Measurements from ENCODE around the gene EYS.

EYS gene

DNA sequence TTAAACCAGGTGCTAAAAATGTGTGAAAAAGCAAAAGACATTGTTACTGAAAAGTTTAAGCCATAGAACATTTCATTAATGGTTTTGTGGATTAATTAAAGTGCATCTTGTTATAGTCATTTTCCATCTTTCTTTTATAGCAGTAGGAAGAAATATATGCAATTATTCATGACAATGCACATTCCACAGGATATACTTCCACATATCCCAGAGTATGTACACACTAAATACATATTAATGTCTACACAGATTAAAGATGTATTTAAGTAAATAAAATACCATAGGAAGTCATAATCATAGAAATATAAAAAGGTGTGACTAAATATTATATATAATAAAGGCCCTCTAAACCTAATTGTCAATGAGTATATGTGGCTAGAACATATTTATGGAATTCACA, 1492.7 kb downstream of the EYS start:
- DNase-seq, result no peak

DNA sequence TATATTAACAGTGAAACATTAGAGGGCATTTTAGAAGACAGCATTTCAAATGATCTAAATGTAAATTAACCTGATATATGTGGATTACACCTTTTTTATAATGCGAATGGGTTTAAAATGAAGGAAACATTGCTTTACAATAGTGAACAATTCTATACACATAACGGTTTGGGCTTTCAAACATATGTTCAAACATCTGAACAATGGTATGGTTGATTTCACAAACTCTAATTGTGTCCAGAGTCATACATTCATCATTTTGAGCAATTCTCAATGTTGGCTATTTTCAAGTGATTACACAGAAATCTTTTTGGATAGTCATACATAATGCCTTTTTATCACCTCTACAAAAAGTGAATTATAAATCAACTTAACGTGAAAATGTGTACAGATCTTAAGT, 1493.3 kb downstream of the EYS start:
- DNase-seq, result no peak

DNA sequence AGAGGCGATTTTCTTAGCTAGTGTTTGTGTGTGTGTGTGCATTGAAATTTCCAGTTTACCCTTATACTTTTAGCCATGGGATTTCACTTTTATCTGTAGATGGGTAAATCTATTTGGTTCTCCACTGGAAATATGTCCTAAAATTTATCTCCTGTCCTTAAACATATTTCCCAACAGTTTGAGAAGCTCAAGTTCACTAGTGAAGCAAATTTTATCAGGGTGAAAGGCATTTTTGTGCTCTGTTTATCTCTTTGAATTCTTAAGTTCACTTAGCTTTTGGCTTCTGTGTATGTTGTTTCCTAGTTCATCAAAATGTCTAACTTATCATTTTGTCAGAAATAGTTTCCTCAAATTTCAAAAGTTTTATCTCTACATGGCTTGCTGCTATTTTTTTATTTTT, 1509.8 kb downstream of the EYS start:
- DNase-seq, result no peak

DNA sequence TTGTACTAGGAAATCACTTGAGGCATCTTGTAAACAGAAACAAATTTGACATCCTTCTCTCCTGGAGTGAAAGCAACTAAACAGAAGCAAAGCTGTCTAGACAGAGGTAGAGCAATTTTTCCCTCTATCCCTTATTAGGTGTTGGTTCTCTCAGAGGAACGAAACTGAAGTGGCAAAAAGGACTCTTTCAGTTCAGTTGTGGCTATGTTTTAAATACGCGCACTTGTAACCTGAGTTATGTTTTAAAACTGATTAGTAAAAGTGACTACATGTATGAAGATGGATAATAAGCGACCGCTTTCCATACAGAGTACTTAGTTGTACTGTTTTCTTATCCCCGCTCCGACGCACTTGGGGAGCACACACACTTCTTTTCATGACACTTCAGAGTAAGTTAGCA, 1520.4 kb downstream of the EYS start:
- no peak for DNase-seq

DNA sequence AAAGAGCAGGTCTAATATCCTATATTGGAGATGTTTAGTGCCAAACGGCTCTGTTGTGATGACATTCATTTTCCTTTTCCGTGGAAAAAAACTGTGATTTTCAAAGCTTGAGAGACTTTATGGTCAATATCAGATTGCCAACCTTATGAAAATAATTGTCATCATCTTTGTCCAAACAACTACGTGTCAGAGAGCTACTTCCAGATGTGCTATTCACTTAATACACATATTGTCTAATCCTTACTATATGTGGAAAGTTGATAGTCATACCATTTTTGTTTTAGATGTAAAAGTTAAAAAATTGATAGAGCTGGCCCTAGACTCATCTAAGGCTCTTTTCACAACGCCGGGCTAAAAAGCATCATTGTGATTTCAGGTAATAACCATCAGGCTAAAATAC, 1521.4 kb downstream of the EYS start:
- no peak for DNase-seq

DNA sequence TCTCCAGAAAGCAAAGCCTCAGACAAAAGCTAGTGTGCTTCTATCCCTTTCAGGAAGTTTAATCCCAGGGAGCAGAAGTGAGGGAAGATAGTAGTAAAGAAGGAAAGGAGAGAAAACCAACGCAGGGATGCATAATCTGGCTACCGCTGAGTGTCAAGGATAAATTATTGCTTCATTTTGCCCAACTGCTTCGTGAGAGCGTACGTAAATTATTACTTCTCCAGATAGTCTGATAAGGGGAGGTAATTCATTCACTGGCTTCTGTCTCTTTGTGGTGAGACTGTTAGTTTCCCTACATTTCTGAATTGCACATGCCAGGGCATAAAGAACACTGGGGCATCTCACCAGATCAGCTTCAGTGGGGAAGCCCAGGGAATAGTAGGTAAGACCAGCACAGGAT, 1531.7 kb downstream of the EYS start:
- DNase-seq, result no peak

DNA sequence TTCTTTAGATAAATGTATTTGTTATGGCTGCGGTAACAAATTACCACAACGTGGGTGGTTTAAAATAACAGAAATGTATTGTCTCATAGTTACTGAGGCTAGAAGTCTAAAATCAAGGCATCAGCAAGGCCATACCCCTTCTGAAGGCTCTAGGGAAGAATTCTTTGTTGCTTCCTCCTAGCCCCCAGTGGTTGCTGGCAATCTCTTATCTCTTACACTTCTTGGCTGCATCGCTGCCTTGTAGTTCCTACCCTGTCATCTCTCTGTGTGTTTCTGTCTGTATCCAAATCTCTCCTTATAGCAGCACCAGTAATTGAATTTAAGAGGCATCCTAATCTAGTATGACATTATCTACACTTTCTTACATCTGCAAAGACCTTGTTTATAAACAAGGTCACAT, 1536.7 kb downstream of the EYS start:
- DNase-seq, result no peak

DNA sequence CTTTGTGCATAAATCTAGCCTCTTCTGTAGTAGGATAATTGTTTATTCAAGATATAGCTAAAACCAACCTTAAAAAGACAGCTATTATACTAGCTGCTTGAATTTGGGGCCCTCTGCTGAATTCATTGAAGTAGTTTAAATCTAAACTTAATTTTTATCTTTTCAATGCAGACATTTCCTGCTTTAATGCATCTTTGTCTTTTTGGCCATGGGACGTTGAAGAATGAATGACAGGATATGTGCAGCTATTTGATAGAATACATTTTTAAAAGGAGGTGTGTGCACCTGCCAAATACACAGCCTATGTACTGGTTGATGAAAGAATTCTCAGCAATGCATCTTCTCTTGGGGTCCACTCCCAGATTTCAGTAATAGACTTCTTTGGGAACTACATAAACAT, 1546.5 kb downstream of the EYS start:
- DNase-seq, result no peak

DNA sequence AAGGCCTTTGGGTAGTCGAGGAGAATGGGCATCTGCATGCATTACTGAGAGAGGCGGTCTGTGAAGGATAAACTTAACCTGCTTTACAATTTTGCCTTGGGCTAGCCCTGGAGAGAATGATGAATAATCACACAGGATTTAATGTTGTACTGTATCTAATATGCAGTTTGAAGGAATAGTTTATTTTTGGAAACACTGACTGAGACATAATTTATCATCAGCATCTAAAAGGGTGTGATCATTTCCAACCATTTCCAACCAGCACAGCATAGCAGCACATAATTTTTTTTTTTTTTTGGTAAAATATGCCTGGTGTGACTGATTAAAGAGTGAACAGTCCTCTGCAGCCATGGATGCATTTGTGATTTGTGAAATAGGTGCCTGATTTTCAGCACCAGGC, 1552.0 kb downstream of the EYS start:
- no peak for DNase-seq

DNA sequence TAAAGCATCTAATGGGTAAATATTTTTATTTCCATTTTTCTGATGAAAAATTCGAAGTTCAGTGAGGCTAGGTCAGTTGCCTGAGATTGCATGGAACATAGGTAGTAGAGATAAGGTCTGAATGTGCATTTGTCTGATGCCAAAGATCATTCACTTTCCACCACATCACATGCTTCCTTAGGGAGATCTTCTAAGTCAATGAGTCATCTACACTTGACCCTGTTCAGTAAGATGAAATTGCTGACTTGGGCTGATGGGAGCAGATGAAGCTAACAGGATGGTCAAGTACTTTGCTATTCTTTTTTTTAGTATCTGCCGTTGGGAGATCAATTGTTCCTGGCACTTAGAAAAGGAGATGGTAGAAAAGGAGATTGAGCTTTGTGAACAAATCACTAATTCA, 1560.2 kb downstream of the EYS start:
- no peak for DNase-seq

DNA sequence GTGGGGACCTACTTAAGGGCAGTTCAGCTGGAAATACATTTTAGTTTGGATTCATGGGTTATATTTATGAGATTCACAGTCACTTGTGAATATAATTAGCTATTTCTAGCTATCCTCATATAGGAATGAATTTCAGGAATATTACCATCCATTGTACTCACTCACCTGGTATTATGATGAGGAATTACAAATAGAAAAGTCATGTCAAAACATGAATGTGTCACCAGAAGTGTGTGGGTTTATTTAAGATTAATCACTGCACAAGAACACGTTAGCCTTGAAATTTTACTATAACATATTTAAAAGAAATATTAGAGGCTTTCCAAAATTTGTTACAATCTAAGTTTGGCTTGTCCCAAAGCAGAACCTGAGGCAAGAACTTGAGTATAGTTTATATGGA, 1560.9 kb downstream of the EYS start:
- DNase-seq, result no peak

DNA sequence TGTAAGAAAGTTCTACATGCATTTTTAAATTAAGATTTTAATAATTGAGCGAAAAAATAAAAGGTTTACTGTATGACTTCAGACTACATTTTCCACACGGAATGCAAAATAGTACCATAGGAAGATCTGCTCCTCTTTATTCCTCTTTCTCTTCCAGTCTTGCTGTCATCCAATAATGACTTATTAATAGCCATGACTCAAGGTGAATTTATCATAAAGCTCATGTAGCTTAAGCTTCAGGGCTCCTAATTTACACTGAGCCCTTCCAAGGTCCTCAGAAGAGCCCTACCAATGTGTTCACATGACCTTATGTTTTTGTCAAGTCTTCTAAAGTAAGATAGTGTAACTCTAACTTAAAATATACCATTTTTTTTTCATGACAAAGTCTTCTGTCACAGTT, 1561.4 kb downstream of the EYS start:
- no peak for DNase-seq

DNA sequence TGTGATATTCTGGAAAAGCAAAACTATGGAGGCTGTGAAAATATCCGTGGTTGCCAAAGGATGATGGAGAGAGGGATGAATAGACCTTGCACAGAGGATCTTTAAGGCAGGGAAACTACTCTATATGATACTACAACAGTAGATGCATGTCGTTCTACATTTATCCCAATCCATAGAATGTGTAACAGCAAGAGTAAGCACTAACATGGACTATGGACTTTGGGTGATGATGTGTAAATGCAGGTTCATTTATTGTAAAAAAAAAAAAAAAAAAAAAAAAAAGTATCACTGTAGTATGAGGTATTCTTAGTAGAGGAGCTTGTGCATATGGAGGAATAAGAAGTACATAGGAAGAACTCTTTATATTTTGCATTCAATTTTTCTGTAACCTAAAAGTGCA, 1563.9 kb downstream of the EYS start:
- no peak for DNase-seq

DNA sequence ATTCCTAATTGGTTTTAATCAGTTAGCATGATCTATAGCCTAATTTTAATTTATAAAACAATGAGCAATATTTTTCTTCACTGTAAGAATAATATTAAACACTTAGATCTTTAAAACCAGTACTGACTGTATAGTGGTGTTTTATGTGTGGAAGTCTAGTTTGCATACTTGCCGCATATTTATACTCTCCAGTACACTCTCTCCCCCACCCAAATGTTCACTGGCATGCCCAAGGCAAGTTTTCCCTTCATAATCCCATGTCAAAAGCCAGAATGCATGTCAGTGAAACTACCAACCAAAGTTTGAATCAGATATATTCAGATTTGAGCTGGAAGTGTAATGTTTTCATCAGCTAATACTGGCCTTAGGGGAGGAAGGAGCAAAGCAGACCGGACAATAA, 1565.3 kb downstream of the EYS start:
- DNase-seq, result no peak

DNA sequence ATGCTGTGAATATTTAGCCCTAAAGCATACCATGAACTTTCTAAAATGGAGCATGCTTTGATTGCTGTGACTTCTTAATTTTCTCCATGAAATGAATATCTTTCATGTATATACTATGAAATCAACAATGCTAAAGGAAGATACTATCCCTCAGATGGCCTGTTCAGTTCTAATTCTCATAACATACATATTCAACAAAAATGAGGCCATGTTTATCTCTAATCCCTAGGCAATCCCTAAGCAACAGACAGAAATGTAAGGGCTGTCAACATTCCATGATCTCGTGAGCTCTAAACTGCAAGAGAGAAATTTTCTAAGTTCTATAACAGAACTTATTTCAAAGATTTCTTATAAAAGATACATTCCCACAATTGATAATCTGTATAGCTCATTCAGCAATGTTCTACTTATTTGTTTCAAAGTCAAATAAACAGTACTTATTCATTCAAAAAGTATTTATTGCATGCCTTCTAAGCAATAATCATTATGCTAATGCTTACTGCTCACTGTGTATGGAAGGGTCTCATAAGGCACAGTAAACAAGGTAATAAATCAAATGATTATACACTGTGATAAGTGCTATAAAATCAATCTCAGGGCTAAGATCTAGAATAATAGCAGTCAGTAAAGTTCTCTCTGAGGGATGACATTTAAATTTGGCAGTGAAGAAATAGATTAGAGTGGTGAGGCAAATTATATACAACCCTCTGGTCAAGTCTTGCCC, 1578.6 kb downstream of the EYS start:
- DNase-seq, result no peak

DNA sequence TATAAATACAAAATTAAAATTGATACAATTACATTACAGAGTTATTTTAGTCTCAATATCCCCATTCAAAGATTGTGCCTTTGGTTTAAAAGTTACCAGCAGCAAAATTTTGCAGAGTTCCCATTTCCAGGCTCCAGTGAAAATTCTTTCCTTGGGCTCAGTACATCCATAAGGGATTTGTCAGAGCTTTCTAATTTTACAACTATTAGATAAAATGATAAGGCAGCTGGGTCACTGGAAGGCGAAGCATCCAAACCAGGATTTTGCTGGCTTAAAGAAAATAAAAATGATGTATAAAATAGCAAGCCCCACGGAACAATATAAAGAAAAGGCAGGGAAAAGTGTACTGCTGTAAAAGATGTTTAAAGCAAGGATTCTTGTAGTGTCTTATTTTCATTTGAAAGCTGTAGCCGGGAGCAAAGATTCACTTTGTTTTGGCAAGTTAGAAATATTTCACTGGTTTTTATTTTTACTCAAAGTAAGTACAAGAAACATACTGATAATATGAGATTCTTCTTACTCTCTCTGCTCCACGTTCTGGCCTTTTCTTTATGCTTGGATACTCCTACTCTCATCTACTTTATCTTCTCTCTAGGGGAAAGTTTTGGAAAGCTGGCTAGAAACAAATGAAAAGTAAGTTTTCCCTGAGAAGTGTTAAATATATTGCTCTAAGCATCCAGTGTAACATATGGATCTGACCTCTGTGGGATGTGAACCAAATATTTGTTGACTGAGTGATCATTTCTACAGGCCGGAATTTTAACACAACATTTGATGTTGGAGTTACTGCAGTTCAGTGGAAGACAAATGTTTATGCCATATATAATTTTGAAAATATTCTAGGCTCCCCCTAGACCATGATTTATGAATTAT, 1583.0 kb downstream of the EYS start:
- DNase-seq, result no peak

DNA sequence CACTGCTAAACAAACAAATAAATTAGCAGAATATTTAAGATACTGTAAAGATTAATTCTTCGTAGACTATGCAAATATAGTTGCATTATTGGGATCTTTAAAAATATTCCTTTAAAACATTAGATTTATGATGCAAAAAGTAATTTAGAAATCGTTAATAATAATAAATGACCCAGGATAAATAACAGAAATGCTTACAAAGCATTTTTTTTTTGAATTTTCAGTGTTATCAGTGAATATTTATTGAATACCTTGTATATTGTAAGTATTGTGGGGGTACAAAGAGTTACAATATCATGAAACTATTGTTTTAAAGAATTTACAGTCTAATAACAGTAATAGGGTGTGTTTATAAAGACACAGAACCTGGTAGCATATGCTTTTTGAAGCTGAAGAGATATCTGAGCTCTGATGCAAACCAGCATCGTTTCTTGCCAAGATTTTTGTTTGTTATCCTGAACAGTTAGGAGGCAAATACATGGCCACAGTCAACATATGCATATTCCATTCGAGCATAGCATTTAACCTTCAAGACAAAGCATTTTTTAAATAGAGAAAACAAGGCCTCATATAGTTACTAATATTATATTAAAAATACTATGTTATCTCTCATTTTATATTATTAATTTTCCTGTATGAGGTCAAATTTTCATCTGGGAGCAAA, 1584.2 kb downstream of the EYS start:
- no peak for DNase-seq

DNA sequence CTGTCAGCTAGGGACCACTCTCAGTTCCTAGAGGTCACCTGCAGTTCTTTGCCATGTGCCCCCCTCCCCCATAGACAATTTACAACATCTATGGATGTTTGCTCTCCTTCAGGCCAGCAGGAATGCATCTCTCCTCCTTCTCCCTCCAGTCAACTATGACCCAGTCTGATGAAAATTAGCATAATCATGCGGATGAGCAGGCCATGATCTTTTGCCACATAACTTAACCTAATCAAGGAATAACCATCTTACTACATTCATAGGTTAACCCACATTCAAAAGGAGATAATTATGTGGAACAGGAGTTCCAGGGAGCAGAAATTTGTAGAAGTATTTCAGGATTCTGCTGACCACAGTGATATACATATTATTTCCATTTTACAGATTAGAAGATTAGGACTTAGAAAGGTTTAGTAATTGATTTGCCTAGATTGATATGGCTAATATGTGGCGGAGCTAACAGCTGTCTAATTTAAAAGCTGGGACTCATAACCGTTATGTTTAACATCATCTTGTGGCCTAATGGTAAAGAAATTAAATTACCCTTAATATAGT, 1585.9 kb downstream of the EYS start:
- no peak for DNase-seq

DNA sequence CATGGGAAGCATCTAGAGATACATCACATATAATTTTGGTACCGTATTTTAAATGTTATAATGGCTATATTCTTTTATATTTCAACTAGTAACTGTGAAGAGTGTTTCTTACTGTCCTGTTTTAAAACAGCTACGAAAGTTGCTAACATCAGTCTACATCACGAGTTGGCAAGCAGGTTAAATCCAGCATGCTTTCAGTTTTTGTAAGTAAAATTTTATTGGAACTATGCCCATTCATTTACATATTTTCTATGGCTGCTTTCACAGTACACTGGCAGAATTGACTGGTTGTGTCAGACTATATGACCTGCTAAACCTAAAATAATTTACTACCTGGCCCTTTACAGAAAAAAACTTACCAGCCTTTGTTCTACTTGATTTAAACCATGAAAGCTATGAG, 1593.3 kb downstream of the EYS start:
- no peak for DNase-seq

DNA sequence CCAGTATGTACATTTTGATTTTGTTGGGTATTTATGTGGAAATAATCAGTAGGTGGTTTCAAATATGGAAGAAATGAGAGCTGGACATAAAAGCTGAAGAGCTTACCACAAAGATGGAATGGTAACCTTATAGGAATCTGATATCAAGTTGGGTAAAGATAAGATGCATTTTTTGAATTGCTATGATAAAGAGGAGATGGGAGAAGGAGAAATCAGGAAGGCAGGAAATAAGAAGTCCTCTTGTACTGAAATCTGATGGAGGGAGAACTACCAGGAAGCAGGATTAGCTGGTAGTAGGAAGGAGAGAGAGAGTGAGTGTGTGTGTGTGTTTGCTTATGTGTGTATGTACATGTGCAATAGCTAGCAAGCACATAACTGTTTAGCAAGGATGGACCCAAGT, 1603.0 kb downstream of the EYS start:
- no peak for DNase-seq

DNA sequence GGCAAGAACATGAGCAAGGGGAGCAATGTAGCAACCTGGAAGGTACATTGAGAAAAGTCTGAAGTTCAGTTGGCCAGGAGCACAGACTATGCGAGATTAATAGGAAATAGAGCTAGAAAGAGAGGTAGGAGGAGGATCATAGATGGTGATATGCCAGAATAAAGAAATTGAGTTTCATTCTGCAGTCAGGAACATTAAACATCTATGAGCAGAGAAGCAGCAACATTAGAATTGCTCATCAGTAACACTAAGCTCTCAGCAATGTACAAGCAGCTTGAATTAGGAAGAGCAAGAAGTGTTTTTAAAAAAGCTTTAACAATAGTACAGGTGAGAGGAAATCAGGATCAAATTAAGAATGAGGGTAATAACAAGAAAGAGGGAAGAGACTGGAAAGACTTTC, 1603.5 kb downstream of the EYS start:
- DNase-seq, result no peak

DNA sequence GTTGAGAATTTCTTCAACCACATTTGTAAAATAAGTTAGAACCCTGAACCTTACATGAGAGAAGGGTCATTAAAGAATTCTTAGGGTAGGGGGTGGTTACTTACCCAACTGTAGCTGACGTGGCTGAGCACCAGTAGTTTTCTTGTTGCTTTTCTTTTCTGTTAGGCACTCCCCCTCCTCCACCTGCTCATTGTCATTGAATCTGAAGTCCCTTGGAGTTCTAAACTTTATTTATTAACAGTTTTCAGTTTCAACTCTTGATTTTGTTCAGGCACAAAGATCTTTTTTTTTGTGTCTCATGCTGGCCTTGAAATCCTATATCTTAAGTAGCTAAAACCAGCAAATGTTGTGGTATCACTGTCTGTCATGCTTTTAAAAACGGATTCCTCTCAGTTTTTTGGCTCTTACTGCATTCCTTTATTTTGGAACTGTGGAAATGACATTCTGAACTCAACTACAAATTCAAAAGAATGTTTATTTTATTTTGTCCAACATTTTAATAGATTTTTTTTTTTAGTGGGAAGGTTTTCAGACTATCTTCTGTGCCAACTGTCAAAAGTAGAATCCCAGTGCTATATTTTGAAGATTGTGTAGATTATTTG, 1606.2 kb downstream of the EYS start:
- no peak for DNase-seq

DNA sequence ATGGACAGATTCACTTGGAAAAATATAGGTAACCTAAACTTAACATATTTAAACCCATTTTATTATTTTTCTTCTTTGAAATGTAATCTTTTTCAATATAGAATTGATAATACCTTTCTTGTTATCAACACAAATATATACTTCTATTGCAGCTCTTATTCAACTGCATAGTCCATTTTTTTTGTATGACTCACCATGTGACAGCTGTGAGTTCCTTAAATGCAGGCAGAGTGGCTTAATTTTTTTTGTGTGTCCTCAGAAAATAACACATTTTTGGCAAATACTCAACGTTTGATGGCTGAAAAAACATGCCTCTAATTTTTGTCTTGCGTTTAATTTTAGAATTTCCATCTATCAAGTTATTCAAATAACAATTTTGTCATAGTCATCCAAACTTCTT, 1616.7 kb downstream of the EYS start:
- DNase-seq, result no peak

Measured in NCI-H524 (cell line).